ENCODE data around the gene PPARD. TPM values are rescaled to one million over a fixed set of nuclear protein-coding genes. Genes with fewer than 3 reads are reported as not detected.

Gene PPARD
- total and polyA plus RNA-seq, 2 of the 13 experiments (the other 11 are each of a cell fraction or from before 2014, with no cell fraction given) = 6.1 to 13.3 TPM

DNA sequence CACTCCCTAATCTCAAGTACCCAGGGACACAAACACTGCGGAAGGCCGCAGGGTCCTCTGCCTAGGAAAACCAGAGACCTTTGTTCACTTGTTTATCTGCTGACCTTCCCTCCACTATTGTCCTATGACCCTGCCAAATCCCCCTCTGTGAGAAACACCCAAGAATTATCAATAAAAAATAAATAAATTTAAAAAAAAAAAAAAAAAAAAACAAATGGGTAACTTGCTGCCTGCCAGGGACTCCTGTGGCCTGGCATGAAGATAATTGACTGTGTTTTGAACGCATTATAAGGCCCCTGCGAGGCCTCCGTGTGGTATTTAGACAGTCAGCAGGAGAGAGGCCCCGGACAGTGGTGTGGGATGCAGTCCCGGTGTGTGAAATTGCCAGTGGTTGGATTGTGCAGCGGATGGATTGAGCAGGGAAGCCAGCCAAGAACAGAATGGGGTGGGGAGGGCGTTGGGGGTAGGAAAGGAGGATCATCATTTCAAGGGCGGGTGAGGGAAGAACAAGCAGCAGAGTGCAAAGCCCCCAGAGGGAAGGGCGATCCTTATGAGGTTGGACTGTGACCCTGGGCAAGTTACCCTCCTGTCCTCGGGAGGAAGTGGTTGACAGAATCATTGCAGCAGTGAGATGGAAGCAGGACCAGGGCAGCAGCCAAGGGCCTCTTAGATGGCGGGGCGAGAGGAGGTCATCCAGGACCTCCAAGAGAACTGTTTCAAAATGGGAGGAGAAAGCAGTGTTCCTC, 43.3 kb downstream of the PPARD start (continued):
- TF ChIP-seq, protein P1, sequence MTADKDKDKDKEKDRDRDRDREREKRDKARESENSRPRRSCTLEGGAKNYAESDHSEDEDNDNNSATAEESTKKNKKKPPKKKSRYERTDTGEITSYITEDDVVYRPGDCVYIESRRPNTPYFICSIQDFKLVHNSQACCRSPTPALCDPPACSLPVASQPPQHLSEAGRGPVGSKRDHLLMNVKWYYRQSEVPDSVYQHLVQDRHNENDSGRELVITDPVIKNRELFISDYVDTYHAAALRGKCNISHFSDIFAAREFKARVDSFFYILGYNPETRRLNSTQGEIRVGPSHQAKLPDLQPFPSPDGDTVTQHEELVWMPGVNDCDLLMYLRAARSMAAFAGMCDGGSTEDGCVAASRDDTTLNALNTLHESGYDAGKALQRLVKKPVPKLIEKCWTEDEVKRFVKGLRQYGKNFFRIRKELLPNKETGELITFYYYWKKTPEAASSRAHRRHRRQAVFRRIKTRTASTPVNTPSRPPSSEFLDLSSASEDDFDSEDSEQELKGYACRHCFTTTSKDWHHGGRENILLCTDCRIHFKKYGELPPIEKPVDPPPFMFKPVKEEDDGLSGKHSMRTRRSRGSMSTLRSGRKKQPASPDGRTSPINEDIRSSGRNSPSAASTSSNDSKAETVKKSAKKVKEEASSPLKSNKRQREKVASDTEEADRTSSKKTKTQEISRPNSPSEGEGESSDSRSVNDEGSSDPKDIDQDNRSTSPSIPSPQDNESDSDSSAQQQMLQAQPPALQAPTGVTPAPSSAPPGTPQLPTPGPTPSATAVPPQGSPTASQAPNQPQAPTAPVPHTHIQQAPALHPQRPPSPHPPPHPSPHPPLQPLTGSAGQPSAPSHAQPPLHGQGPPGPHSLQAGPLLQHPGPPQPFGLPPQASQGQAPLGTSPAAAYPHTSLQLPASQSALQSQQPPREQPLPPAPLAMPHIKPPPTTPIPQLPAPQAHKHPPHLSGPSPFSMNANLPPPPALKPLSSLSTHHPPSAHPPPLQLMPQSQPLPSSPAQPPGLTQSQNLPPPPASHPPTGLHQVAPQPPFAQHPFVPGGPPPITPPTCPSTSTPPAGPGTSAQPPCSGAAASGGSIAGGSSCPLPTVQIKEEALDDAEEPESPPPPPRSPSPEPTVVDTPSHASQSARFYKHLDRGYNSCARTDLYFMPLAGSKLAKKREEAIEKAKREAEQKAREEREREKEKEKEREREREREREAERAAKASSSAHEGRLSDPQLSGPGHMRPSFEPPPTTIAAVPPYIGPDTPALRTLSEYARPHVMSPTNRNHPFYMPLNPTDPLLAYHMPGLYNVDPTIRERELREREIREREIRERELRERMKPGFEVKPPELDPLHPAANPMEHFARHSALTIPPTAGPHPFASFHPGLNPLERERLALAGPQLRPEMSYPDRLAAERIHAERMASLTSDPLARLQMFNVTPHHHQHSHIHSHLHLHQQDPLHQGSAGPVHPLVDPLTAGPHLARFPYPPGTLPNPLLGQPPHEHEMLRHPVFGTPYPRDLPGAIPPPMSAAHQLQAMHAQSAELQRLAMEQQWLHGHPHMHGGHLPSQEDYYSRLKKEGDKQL (CRISPR knock-in tag; IDR thresholded peaks at IDR 0.05; ENCODE audit: low read depth) = no peak
- TF ChIP-seq, protein P2, sequence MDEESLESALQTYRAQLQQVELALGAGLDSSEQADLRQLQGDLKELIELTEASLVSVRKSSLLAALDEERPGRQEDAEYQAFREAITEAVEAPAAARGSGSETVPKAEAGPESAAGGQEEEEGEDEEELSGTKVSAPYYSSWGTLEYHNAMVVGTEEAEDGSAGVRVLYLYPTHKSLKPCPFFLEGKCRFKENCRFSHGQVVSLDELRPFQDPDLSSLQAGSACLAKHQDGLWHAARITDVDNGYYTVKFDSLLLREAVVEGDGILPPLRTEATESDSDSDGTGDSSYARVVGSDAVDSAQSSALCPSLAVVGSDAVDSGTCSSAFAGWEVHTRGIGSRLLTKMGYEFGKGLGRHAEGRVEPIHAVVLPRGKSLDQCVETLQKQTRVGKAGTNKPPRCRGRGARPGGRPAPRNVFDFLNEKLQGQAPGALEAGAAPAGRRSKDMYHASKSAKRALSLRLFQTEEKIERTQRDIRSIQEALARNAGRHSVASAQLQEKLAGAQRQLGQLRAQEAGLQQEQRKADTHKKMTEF (CRISPR knock-in tag; IDR thresholded peaks at IDR 0.05) = no peak
- TF ChIP-seq, protein P3, sequence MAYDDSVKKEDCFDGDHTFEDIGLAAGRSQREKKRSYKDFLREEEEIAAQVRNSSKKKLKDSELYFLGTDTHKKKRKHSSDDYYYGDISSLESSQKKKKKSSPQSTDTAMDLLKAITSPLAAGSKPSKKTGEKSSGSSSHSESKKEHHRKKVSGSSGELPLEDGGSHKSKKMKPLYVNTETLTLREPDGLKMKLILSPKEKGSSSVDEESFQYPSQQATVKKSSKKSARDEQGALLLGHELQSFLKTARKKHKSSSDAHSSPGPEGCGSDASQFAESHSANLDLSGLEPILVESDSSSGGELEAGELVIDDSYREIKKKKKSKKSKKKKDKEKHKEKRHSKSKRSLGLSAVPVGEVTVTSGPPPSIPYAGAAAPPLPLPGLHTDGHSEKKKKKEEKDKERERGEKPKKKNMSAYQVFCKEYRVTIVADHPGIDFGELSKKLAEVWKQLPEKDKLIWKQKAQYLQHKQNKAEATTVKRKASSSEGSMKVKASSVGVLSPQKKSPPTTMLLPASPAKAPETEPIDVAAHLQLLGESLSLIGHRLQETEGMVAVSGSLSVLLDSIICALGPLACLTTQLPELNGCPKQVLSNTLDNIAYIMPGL (CRISPR knock-in tag; IDR thresholded peaks at IDR 0.05; ENCODE audit: borderline replicate concordance in 1 of 2, low read depth in 1 of 2) = no peak
- no peak for TF ChIP-seq KDM6A (CRISPR knock-in tag; IDR thresholded peaks at IDR 0.05; ENCODE audit: low read depth)
- TF ChIP-seq, protein P4, sequence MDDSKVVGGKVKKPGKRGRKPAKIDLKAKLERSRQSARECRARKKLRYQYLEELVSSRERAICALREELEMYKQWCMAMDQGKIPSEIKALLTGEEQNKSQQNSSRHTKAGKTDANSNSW (CRISPR knock-in tag; IDR thresholded peaks at IDR 0.05; ENCODE audit: borderline replicate concordance) = no peak
- TF ChIP-seq EEA1 (CRISPR knock-in tag; IDR thresholded peaks at IDR 0.05; ENCODE audit: borderline replicate concordance) = no peak
- no peak for TF ChIP-seq MYC (CRISPR knock-in tag; IDR thresholded peaks at IDR 0.05; ENCODE audit: borderline replicate concordance)
- TF ChIP-seq, protein P5, sequence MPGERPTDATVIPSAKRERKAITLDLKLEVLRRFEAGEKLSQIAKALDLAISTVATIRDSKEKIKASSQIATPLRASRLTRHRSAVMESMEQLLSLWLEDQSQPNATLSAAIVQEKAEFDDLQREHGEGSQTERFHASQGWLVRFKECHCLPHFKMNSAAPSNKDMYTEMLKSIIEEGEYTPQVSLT (CRISPR knock-in tag; IDR thresholded peaks at IDR 0.05; ENCODE audit: borderline replicate concordance, low read depth) = no peak
- TF ChIP-seq ZNF550 (CRISPR knock-in tag; IDR thresholded peaks at IDR 0.05; ENCODE audit: borderline replicate concordance) = no peak
- TF ChIP-seq SP5 (CRISPR knock-in tag; IDR thresholded peaks at IDR 0.05; ENCODE audit: borderline replicate concordance, low read depth) = no peak
- TF ChIP-seq, protein P6, sequence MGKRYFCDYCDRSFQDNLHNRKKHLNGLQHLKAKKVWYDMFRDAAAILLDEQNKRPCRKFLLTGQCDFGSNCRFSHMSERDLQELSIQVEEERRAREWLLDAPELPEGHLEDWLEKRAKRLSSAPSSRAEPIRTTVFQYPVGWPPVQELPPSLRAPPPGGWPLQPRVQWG (CRISPR knock-in tag; IDR thresholded peaks at IDR 0.05; ENCODE audit: borderline replicate concordance, low read depth) = no peak
- TF ChIP-seq SP4 (CRISPR knock-in tag; IDR thresholded peaks at IDR 0.05) = no peak
- TF ChIP-seq, protein P7, sequence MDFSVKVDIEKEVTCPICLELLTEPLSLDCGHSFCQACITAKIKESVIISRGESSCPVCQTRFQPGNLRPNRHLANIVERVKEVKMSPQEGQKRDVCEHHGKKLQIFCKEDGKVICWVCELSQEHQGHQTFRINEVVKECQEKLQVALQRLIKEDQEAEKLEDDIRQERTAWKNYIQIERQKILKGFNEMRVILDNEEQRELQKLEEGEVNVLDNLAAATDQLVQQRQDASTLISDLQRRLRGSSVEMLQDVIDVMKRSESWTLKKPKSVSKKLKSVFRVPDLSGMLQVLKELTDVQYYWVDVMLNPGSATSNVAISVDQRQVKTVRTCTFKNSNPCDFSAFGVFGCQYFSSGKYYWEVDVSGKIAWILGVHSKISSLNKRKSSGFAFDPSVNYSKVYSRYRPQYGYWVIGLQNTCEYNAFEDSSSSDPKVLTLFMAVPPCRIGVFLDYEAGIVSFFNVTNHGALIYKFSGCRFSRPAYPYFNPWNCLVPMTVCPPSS (IDR thresholded peaks at IDR 0.05) = no peak
- no peak for TF ChIP-seq POLR2AphosphoS2 (IDR thresholded peaks at IDR 0.05; ENCODE audit: low read depth, low read length)
- TF ChIP-seq PRMT3 (CRISPR knock-in tag; IDR thresholded peaks at IDR 0.05; ENCODE audit: borderline replicate concordance, low read depth) = no peak
- 0 out of 2 replicates have a peak, but pooled peaks have one; percentile 8 for TF ChIP-seq ZMYM3 (CRISPR knock-in tag; IDR thresholded peaks at IDR 0.05)

All from HepG2 (cell line).